K562 (cell line): ENCODE measurements around the gene SYMPK. TPM values are rescaled to one million over a fixed set of nuclear protein-coding genes. Genes with fewer than 3 reads are reported as not detected.
A peak's percentile ranks its signal among the peaks of the same experiment; 100 is the strongest.

Experiments
- ARID1B ChIP-seq: fragments of 450-650 bp; IDR thresholded peaks from 2 replicates; pipeline ENCODE4 v1.6.1; 2016; ENCODE audit warnings: antibody characterized with exemption, mild to moderate bottlenecking, inconsistent platforms
- FOXJ2 ChIP-seq: fragments of 200-800 bp; sonication (Bioruptor generic); IDR thresholded peaks from 2 replicates; pipeline ENCODE4 v1.6.1; 2016; ENCODE audit warnings: missing genetic modification characterization, missing compliant biosample characterization
- KAT7 ChIP-seq: sonication (generic); formaldehyde crosslinking; IDR thresholded peaks from 2 replicates; pipeline ENCODE4 v1.8.0; 2022; ENCODE audit warnings: missing genetic modification reagents, mild to moderate bottlenecking, borderline replicate concordance
- KLF10 ChIP-seq: fragments of 250-450 bp; sonication (Bioruptor Pico); IDR thresholded peaks from 2 replicates; pipeline ENCODE4 v1.6.1; 2021; ENCODE audit warnings: matching md5 sums
- L3MBTL2 ChIP-seq: fragments of 450-650 bp; IDR thresholded peaks from 2 replicates; pipeline ENCODE4 v1.6.1; 2016; ENCODE audit warnings: mild to moderate bottlenecking, moderate library complexity
- MAZ ChIP-seq, 2 experiments: fragments of 450-650 bp in 1 of 2; sonication (generic) in 1 of 2; formaldehyde crosslinking; IDR thresholded peaks in 1 of 2; conservative IDR thresholded peaks in 1 of 2; 2 replicates each; pipeline versions ENCODE4 v1.4.0 to v1.5.0; 2020; ENCODE audit warnings: mild to moderate bottlenecking in 1 of 2, missing genetic modification reagents in 1 of 2
- MCM3 ChIP-seq: fragments of 450-650 bp; IDR thresholded peaks from 2 replicates; pipeline ENCODE4 v1.6.1; 2016
- MED1 ChIP-seq: sonication (generic); formaldehyde crosslinking; IDR thresholded peaks from 2 replicates; pipeline ENCODE4 v1.8.1; 2023; ENCODE audit warnings: missing genetic modification reagents, borderline replicate concordance
- MLLT1 ChIP-seq, 2 experiments: fragments of 450-650 bp; IDR thresholded peaks; 2 replicates each; pipeline ENCODE4 v1.6.1; 2016
- PCBP1 ChIP-seq: fragments of 200-400 bp; formaldehyde crosslinking; IDR thresholded peaks from 2 replicates; pipeline ENCODE4 v1.6.1; 2018; ENCODE audit warnings: mild to moderate bottlenecking, low read depth, low read length; ENCODE audit not compliant: poor library complexity, severe bottlenecking
- RHOXF2B ChIP-seq: fragments of 250-450 bp; sonication (Bioruptor Pico); conservative IDR thresholded peaks from 2 replicates; pipeline ENCODE4 v1.5.1; 2021
- RUNX1 ChIP-seq: sonication (generic); IDR thresholded peaks from 2 replicates; pipeline ENCODE4 v1.6.1; 2016; ENCODE audit warnings: antibody characterized with exemption, low read depth
- SETDB1 ChIP-seq: IDR thresholded peaks from one replicate; pipeline ENCODE4 v1.6.1; 2012; ENCODE audit warnings: low read length, control low read depth, inconsistent platforms
- SMAD4 ChIP-seq: fragments of 250-450 bp; sonication (Bioruptor Pico); conservative IDR thresholded peaks from 2 replicates; pipeline ENCODE4 v1.8.0; 2021; ENCODE audit warnings: inconsistent platforms, mild to moderate bottlenecking, moderate library complexity
- ZNF3 ChIP-seq: fragments of 250-450 bp; sonication (Bioruptor Pico); IDR thresholded peaks from 2 replicates; pipeline ENCODE4 v1.5.0; 2021; ENCODE audit warnings: mild to moderate bottlenecking, moderate library complexity
- ZNF583 ChIP-seq: fragments of 250-450 bp; sonication (Bioruptor Pico); IDR thresholded peaks from 2 replicates; pipeline ENCODE4 v1.4.0; 2020
- polyA plus RNA-seq, 8 experiments: library from polyadenylated mRNA; depleted of rRNA in 4 of 8; stranded (reverse) in 5 of 8; unstranded in 3 of 8; fragments of >200 nt; fragmentation: Nextera tagmentation in 2 of 8; fragmentation: Illumina TruSeq in 1 of 8; extraction: Ambion mirVana in 2 of 8; extraction: Trizol in 1 of 8; gene quantifications; 2 replicates each; pipeline versions ENCODE4 v1.2.1 to v1.2.3, GENCODE V29; 2011 to 2014; ENCODE audit warnings: inconsistent platforms in 1 of 8, missing spikeins in 1 of 8
- total RNA-seq, 7 experiments: library from RNA; depleted of rRNA in 6 of 7; stranded (reverse); fragments of >200 nt in 6 of 7; fragmentation: Illumina TruSeq in 2 of 7; extraction: Trizol in 2 of 7; gene quantifications; 2 replicates each; pipeline versions ENCODE4 v1.2.1 to v1.2.3, GENCODE V29; 2011 to 2021; ENCODE audit warnings: low replicate concordance in 1 of 7
- TF ChIP-seq, protein P1 (sequence below): fragments of 450-650 bp; conservative IDR thresholded peaks from 2 replicates; pipeline ENCODE4 v1.6.1; 2016; ENCODE audit warnings: missing genetic modification characterization, low read depth, mild to moderate bottlenecking, control low read depth, missing compliant biosample characterization
- TF ChIP-seq, protein P2 (sequence below): fragments of 450-650 bp; formaldehyde crosslinking; IDR thresholded peaks from 2 replicates; pipeline ENCODE4 v1.4.0; 2022; ENCODE audit warnings: missing genetic modification characterization
- TF ChIP-seq, protein P3 (sequence below): fragments of 450-650 bp; IDR thresholded peaks from one replicate; pipeline ENCODE4 v1.6.1; 2018; ENCODE audit warnings: mild to moderate bottlenecking, moderate library complexity; ENCODE audit not compliant: partially characterized antibody
- TF ChIP-seq, protein P4 (sequence below): fragments of 450-650 bp; formaldehyde crosslinking; IDR thresholded peaks from 2 replicates; pipeline ENCODE4 v1.4.0; 2020; ENCODE audit warnings: mild to moderate bottlenecking
- TF ChIP-seq, protein P5 (sequence below): sonication (generic); IDR thresholded peaks from 2 replicates; pipeline ENCODE4 v1.6.1; 2016

Gene SYMPK
- total and polyA plus RNA-seq, 9 of the 15 experiments (the other 6 are each of a cell fraction or from before 2014, with no cell fraction given), result 0.73 to 95.5 (median 58.4) TPM

- TF ChIP-seq L3MBTL2 (peak; percentile 75), MLLT1 (IDR thresholded peaks at IDR 0.05) (peak; percentile 9 to 51; a peak in 1 of 4 replicates), ARID1B (peak; percentile 70; the same call in 1 of the 2 replicates), SMAD4 (0 out of 2 replicates have a peak, but pooled peaks have one; percentile 61), MCM3 (no peak), KAT7 (CRISPR knock-in tag) (no peak), PCBP1 (no peak), ZNF3 (CRISPR knock-in tag) (no peak), MED1 (no peak), FOXJ2 (tag) (no peak), RUNX1 (no peak), KLF10 (CRISPR knock-in tag) (no peak), RHOXF2B (CRISPR knock-in tag) (no peak), SETDB1 (no peak), ZNF583 (no peak), MAZ (CRISPR knock-in tag; conservative IDR thresholded peaks at IDR 0.05 in 1 of 2, IDR thresholded peaks at IDR 0.05 in 1 of 2) (peak; percentile 73 to 74; a peak in 3 of 4 replicates)
- TF ChIP-seq, protein P1, sequence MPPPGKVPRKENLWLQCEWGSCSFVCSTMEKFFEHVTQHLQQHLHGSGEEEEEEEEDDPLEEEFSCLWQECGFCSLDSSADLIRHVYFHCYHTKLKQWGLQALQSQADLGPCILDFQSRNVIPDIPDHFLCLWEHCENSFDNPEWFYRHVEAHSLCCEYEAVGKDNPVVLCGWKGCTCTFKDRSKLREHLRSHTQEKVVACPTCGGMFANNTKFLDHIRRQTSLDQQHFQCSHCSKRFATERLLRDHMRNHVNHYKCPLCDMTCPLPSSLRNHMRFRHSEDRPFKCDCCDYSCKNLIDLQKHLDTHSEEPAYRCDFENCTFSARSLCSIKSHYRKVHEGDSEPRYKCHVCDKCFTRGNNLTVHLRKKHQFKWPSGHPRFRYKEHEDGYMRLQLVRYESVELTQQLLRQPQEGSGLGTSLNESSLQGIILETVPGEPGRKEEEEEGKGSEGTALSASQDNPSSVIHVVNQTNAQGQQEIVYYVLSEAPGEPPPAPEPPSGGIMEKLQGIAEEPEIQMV (tag), result no peak
- TF ChIP-seq, protein P2, sequence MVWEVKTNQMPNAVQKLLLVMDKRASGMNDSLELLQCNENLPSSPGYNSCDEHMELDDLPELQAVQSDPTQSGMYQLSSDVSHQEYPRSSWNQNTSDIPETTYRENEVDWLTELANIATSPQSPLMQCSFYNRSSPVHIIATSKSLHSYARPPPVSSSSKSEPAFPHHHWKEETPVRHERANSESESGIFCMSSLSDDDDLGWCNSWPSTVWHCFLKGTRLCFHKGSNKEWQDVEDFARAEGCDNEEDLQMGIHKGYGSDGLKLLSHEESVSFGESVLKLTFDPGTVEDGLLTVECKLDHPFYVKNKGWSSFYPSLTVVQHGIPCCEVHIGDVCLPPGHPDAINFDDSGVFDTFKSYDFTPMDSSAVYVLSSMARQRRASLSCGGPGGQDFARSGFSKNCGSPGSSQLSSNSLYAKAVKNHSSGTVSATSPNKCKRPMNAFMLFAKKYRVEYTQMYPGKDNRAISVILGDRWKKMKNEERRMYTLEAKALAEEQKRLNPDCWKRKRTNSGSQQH, result peak; percentile 85; the same call in 1 of the 2 replicates
- TF ChIP-seq, protein P3, sequence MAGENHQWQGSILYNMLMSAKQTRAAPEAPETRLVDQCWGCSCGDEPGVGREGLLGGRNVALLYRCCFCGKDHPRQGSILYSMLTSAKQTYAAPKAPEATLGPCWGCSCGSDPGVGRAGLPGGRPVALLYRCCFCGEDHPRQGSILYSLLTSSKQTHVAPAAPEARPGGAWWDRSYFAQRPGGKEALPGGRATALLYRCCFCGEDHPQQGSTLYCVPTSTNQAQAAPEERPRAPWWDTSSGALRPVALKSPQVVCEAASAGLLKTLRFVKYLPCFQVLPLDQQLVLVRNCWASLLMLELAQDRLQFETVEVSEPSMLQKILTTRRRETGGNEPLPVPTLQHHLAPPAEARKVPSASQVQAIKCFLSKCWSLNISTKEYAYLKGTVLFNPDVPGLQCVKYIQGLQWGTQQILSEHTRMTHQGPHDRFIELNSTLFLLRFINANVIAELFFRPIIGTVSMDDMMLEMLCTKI, result no peak
- TF ChIP-seq, protein P4, sequence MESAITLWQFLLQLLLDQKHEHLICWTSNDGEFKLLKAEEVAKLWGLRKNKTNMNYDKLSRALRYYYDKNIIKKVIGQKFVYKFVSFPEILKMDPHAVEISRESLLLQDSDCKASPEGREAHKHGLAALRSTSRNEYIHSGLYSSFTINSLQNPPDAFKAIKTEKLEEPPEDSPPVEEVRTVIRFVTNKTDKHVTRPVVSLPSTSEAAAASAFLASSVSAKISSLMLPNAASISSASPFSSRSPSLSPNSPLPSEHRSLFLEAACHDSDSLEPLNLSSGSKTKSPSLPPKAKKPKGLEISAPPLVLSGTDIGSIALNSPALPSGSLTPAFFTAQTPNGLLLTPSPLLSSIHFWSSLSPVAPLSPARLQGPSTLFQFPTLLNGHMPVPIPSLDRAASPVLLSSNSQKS, result no peak
- TF ChIP-seq, protein P5, sequence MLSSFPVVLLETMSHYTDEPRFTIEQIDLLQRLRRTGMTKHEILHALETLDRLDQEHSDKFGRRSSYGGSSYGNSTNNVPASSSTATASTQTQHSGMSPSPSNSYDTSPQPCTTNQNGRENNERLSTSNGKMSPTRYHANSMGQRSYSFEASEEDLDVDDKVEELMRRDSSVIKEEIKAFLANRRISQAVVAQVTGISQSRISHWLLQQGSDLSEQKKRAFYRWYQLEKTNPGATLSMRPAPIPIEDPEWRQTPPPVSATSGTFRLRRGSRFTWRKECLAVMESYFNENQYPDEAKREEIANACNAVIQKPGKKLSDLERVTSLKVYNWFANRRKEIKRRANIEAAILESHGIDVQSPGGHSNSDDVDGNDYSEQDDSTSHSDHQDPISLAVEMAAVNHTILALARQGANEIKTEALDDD, result no peak
These were observed 13.7 kb upstream of the SYMPK start (continued) for GRCh38 chr19:45876411-45877197.
